Liver (tissue), 3 donors: ENCODE data around the gene TMEM170B.

Source experiments
- ATF3 ChIP-seq: IDR thresholded peaks from 2 replicates; pipeline ENCODE4 v1.6.1; 2016; ENCODE audit warnings: antibody characterized with exemption
- CTCF ChIP-seq: fragments of 150-350 bp; IDR thresholded peaks from 2 replicates; pipeline ENCODE4 v1.5.1; 2017; ENCODE audit warnings: improper control_type of control experiment, low read depth, low read length; ENCODE audit not compliant: missing input control
- EGR1 ChIP-seq, 2 donors: IDR thresholded peaks; 2 replicates each; pipeline ENCODE4 v1.6.1; 2016 to 2018; ENCODE audit warnings: antibody characterized with exemption in 2 of 2, low read depth in 2 of 2
- FOXA1 ChIP-seq: IDR thresholded peaks from 2 replicates; pipeline ENCODE4 v1.6.1; 2016; ENCODE audit warnings: antibody characterized with exemption
- GABPA ChIP-seq, 2 donors: IDR thresholded peaks in 1 of 2; conservative IDR thresholded peaks in 1 of 2; 2 replicates each; pipeline ENCODE4 v1.6.1; 2016; ENCODE audit warnings: antibody characterized with exemption in 2 of 2, mild to moderate bottlenecking in 1 of 2, moderate library complexity in 1 of 2
- HNF4G ChIP-seq: IDR thresholded peaks from 2 replicates; pipeline ENCODE4 v1.6.1; 2016; ENCODE audit warnings: antibody characterized with exemption
- MAX ChIP-seq: IDR thresholded peaks from 2 replicates; pipeline ENCODE4 v1.6.1; 2016; ENCODE audit warnings: antibody characterized with exemption
- REST ChIP-seq: IDR thresholded peaks from 2 replicates; pipeline ENCODE4 v1.6.1; 2016; ENCODE audit warnings: antibody characterized with exemption, mild to moderate bottlenecking
- RXRA ChIP-seq, 2 donors: IDR thresholded peaks; 2 replicates each; pipeline ENCODE4 v1.6.1; 2017 to 2018; ENCODE audit warnings: antibody characterized with exemption in 2 of 2, mild to moderate bottlenecking in 1 of 2
- SP1 ChIP-seq: IDR thresholded peaks from 2 replicates; pipeline ENCODE4 v1.6.1; 2018; ENCODE audit warnings: antibody characterized with exemption, mild to moderate bottlenecking
- TAF1 ChIP-seq: conservative IDR thresholded peaks from 2 replicates; pipeline ENCODE4 v1.6.1; 2016; ENCODE audit warnings: antibody characterized with exemption, mild to moderate bottlenecking
- YY1 ChIP-seq: IDR thresholded peaks from 2 replicates; pipeline ENCODE4 v1.6.1; 2016; ENCODE audit warnings: antibody characterized with exemption, mild to moderate bottlenecking
- donor health status: healthy.
- donor health status: healthy.

GRCh38 chr6:11563793-11564192 is 26.2 kb downstream of the TMEM170B start:
- no peak for TF ChIP-seq MAX
- no peak for TF ChIP-seq CTCF
- no peak for TF ChIP-seq EGR1 (IDR thresholded peaks at IDR 0.05; ENCODE audit: low read depth in 2 of 2)
- TF ChIP-seq RXRA (IDR thresholded peaks at IDR 0.05), result no peak
- TF ChIP-seq YY1, result no peak
- TF ChIP-seq HNF4G, result no peak
- no peak for TF ChIP-seq SP1
- no peak for TF ChIP-seq TAF1
- TF ChIP-seq ATF3, result no peak
- TF ChIP-seq REST, result no peak
- no peak for TF ChIP-seq GABPA (IDR thresholded peaks at IDR 0.05 in 1 of 2, conservative IDR thresholded peaks at IDR 0.05 in 1 of 2)
- no peak for TF ChIP-seq FOXA1
